GM21737 (cell line): ENCODE data around the gene SCN11A.

Source experiments
- ATAC-seq: cut with Tn5 transposase; IDR thresholded peaks from one replicate; pipeline ENCODE4 v1.9.1; 2021; ENCODE audit warnings: mild to moderate bottlenecking, moderate library complexity; ENCODE audit not compliant: unreplicated experiment

Gene SCN11A

GRCh38 chr3:39011191-39011736 lies 40.5 kb downstream of the SCN11A start:
- ATAC-seq = no peak

DNA sequence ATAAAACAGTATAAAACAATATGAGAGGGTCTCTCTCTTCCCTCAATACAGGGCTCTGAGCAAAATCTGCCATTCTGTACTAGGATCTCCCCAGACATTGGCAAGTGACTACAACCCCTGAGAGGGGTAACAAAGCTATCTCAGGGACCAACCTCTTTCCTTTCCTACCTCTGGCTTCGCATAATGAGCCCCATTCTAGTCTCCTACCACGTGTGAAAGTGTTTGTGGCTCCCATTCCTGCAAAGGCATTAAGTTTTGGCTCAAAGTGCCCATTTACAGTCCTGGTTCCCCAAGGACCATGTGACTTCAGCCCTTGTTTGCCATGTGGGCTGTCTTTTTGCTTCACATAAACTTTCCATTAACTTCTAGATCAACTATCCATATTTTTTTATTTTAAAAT lies 46.4 kb downstream of the SCN11A start:
- no peak for ATAC-seq
